Measurements from ENCODE around the gene MPHOSPH10.

DNA sequence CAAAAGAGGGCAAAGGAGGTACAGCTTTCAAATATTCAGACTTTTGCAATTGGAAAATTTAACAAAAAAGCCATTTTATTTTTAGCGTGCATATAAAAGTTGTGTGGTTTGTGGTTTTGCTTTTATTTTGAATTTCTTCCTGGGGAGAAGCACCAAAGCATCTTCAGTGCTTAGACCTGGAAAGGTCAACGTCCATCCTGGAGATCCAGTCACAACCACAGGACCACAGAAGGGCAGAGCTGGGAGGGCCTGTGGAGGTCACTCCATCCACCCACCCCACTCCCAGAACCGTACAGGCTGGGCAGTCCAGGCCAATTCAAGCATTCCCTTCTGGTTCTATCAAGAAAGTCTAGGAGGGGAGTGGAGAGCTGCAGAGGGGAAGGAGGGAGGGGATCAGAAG, 43.8 kb downstream of the MPHOSPH10 start:
- TF ChIP-seq, protein P1, sequence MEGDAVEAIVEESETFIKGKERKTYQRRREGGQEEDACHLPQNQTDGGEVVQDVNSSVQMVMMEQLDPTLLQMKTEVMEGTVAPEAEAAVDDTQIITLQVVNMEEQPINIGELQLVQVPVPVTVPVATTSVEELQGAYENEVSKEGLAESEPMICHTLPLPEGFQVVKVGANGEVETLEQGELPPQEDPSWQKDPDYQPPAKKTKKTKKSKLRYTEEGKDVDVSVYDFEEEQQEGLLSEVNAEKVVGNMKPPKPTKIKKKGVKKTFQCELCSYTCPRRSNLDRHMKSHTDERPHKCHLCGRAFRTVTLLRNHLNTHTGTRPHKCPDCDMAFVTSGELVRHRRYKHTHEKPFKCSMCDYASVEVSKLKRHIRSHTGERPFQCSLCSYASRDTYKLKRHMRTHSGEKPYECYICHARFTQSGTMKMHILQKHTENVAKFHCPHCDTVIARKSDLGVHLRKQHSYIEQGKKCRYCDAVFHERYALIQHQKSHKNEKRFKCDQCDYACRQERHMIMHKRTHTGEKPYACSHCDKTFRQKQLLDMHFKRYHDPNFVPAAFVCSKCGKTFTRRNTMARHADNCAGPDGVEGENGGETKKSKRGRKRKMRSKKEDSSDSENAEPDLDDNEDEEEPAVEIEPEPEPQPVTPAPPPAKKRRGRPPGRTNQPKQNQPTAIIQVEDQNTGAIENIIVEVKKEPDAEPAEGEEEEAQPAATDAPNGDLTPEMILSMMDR (conservative IDR thresholded peaks at IDR 0.05), result no peak
- TF ChIP-seq ZFX (IDR thresholded peaks at IDR 0.05), result no peak

Data from C4-2B (cell line).